Measurements from ENCODE around the gene FLNB. TPM values are rescaled to one million over a fixed set of nuclear protein-coding genes. Genes with fewer than 3 reads are reported as not detected.

The FLNB gene
- total and polyA plus RNA-seq, 2 of the 13 experiments (the other 11 are each of a cell fraction or from before 2014, with no cell fraction given): 106 to 130 TPM

GRCh38 chr3:58173029-58173668 is 164.9 kb downstream of the FLNB start:
- DNase-seq (ENCODE audit: low spot score) (peak; percentile 44), ATAC-seq (peak; percentile 21), FAIRE-seq (no peak)
- BruUV-seq (replicated peaks): no TSS peak
- 16% methylated on average over 12 of the region's 14 CpGs for WGBS (ENCODE audit: low lambda C conversion rate)
- H3K4me3 ChIP-seq (replicated peaks in 1 of 3; ENCODE audit: insufficient read depth in 1 of 3, low read depth in 2 of 3, low read length in 3 of 3): peak overlapping the region; percentile 1 to 66 (median 13); a peak in 4 of 6 replicates
- CTCF ChIA-PET (ENCODE audit: low intra/inter-chr PET ratio, low total read pairs): no interaction called here
- peak overlapping the region; percentile 74 for H3K9ac ChIP-seq (ENCODE audit: insufficient read depth, low read depth, low read length)
- POLR2A ChIA-PET: interaction anchor here (0.6 to 3.9 kb wide), 8 partner anchors 40 to 520 kb away, joined by 3 to 16 read pairs (median 3); partner anchors contain the start of gene FLNB
- H3K27me3 ChIP-seq (ENCODE audit: control insufficient read depth in 1 of 2, insufficient read depth in 2 of 2, low read length in 2 of 2): 0 out of 5 replicates have a peak, but pooled peaks cover 0 to under 1% of the 10 kb centered on the region in 2 experiments
- peak overlapping the region; percentile 95 for H3K27ac ChIP-seq (ENCODE audit: extremely low read length, insufficient read depth, low read length)
- intact Hi-C loops (cut with micrococcal nuclease; ENCODE audit: unreplicated experiment): loop anchor here (1.0 to 5.0 kb wide), 3 partner anchors 28 to 211 kb away; partner anchors contain the start of gene FLNB
- no peaks in the 10 kb centered on the region; the same call in 1 of the 2 replicates for H4K20me1 ChIP-seq (ENCODE audit: insufficient read depth, low read length)
- no peaks in the 10 kb centered on the region for H3K9me3 ChIP-seq (ENCODE audit: low read length)
- no peak overlapping the region for H2AFZ ChIP-seq (ENCODE audit: low read length)
- no peaks in the 10 kb centered on the region for H3K79me2 ChIP-seq (ENCODE audit: insufficient read depth, low read length)
- peak overlapping the region; percentile 80 for H3K4me2 ChIP-seq (ENCODE audit: low read depth, low read length)
- in situ Hi-C loops (cut with HindIII; ENCODE audit: extremely low pct_ligation_motif_present, low pct_unique_long_range_greater_than_20kb): no loop called here
- H3K4me1 ChIP-seq (ENCODE audit: insufficient read depth, low read length): peaks cover 100% of the 10 kb centered on the region
- peaks cover 9 to 28% of the 10 kb centered on the region in 2 experiments for H3K36me3 ChIP-seq (replicated peaks in 1 of 2; ENCODE audit: control insufficient read depth in 1 of 2, insufficient read depth in 2 of 2, low read length in 2 of 2)
- TF ChIP-seq CREM (IDR thresholded peaks at IDR 0.05): peak; percentile 48; the same call in 1 of the 2 replicates
- no peak for TF ChIP-seq CREM (CRISPR knock-in tag; IDR thresholded peaks at IDR 0.05)
- TF ChIP-seq ZNF318 (CRISPR knock-in tag; IDR thresholded peaks at IDR 0.05): no peak
- no peak for TF ChIP-seq TOE1 (CRISPR knock-in tag; IDR thresholded peaks at IDR 0.05)
- no peak for TF ChIP-seq KLF13 (CRISPR knock-in tag; IDR thresholded peaks at IDR 0.05)
- no peak for TF ChIP-seq HHEX (CRISPR knock-in tag; IDR thresholded peaks at IDR 0.05)
- TF ChIP-seq ZNF652 (CRISPR knock-in tag; IDR thresholded peaks at IDR 0.05; ENCODE audit: borderline replicate concordance, low read depth): no peak
- TF ChIP-seq MAZ (IDR thresholded peaks at IDR 0.05; ENCODE audit: borderline replicate concordance, low read depth, low read length): no peak
- no peak for TF ChIP-seq MAZ (CRISPR knock-in tag; IDR thresholded peaks at IDR 0.05; ENCODE audit: low read depth)
- no peak for TF ChIP-seq CENPBD1 (CRISPR knock-in tag; IDR thresholded peaks at IDR 0.05; ENCODE audit: borderline replicate concordance, low read depth)
- TF ChIP-seq ARID4A (CRISPR knock-in tag; IDR thresholded peaks at IDR 0.05; ENCODE audit: borderline replicate concordance): no peak
